SK-N-SH (cell line): ENCODE data around the gene SDK1.

Experiments used
- EP300 ChIP-seq, 2 experiments: IDR thresholded peaks; 2 replicates each; pipeline versions ENCODE4 v1.4.0 to v1.6.1; 2012; ENCODE audit warnings: borderline replicate concordance in 1 of 2, low read depth in 1 of 2, low read length in 1 of 2
- EZH2phosphoT487 ChIP-seq: fragments of 200-600 bp; sonication (generic); IDR thresholded peaks from 2 replicates; pipeline ENCODE4 v1.6.1; 2017; ENCODE audit warnings: low read depth, mixed run types, mild to moderate bottlenecking, antibody characterized with exemption, moderate library complexity, borderline replicate concordance
- JUND ChIP-seq: IDR thresholded peaks from 2 replicates; pipeline ENCODE4 v1.4.0; 2012
- NFIC ChIP-seq: IDR thresholded peaks from 2 replicates; pipeline ENCODE4 v1.4.0; 2012; ENCODE audit warnings: borderline replicate concordance
- POLR2AphosphoS5 ChIP-seq: IDR thresholded peaks from 2 replicates; pipeline ENCODE4 v1.6.1; 2012; ENCODE audit warnings: low read depth, low read length
- RAD21 ChIP-seq: IDR thresholded peaks from 2 replicates; pipeline ENCODE4 v1.6.1; 2012; ENCODE audit warnings: mild to moderate bottlenecking, low read length
- SIN3A ChIP-seq: IDR thresholded peaks from 2 replicates; pipeline ENCODE4 v1.6.1; 2012; ENCODE audit warnings: low read depth, mild to moderate bottlenecking, low read length, moderate library complexity, borderline replicate concordance
- TAF1 ChIP-seq: IDR thresholded peaks from 2 replicates; pipeline ENCODE4 v1.6.1; 2012; ENCODE audit warnings: low read depth, mild to moderate bottlenecking, low read length, moderate library complexity, borderline replicate concordance
- TF ChIP-seq, protein P1 (sequence below): IDR thresholded peaks from 2 replicates; pipeline ENCODE4 v1.4.0; 2012; ENCODE audit warnings: low read depth
- TF ChIP-seq, protein P2 (sequence below): fragments of 200-600 bp; sonication (generic); IDR thresholded peaks from 2 replicates; pipeline ENCODE4 v1.6.1; 2017; ENCODE audit warnings: antibody characterized with exemption, mild to moderate bottlenecking, moderate library complexity

GRCh38 chr7:3497796-3498195, 196.7 kb downstream of the SDK1 start:
- TF ChIP-seq EP300 (IDR thresholded peaks at IDR 0.05; ENCODE audit: borderline replicate concordance in 1 of 2, low read depth in 1 of 2, low read length in 1 of 2) (peak in 1 of 2 experiments; percentile 48; a peak in 2 of 4 replicates), POLR2AphosphoS5 (no peak), RAD21 (no peak), TAF1 (no peak), JUND (no peak), NFIC (no peak), EZH2phosphoT487 (no peak), SIN3A (no peak)
- TF ChIP-seq, protein P1, sequence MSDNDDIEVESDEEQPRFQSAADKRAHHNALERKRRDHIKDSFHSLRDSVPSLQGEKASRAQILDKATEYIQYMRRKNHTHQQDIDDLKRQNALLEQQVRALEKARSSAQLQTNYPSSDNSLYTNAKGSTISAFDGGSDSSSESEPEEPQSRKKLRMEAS = no peak
- TF ChIP-seq, protein P2, sequence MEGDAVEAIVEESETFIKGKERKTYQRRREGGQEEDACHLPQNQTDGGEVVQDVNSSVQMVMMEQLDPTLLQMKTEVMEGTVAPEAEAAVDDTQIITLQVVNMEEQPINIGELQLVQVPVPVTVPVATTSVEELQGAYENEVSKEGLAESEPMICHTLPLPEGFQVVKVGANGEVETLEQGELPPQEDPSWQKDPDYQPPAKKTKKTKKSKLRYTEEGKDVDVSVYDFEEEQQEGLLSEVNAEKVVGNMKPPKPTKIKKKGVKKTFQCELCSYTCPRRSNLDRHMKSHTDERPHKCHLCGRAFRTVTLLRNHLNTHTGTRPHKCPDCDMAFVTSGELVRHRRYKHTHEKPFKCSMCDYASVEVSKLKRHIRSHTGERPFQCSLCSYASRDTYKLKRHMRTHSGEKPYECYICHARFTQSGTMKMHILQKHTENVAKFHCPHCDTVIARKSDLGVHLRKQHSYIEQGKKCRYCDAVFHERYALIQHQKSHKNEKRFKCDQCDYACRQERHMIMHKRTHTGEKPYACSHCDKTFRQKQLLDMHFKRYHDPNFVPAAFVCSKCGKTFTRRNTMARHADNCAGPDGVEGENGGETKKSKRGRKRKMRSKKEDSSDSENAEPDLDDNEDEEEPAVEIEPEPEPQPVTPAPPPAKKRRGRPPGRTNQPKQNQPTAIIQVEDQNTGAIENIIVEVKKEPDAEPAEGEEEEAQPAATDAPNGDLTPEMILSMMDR = no peak
